IPS-NIHi7 (cell line): ENCODE measurements around the gene CAPRIN1.
"Not testable (repeated sequence)": the region's sequence is repeated elsewhere in the genome, so short reads cannot be mapped to it uniquely, and the experiment has no call there.

ENCODE experiments used
- DNase-seq: peaks from one replicate; pipeline ENCODE4 v3.0.0; 2012; ENCODE audit warnings: mixed read lengths; ENCODE audit errors: extremely low spot score

The CAPRIN1 gene

GRCh38 chr11:34050581-34051348, 766 bp upstream of the CAPRIN1 start:
- DNase-seq, result no peak

- peak; percentile 95 for DNase-seq
Observed at GRCh38 chr11:34052036-34052607, 591 bp downstream of the CAPRIN1 start.

- DNase-seq, result no peak
Observed at GRCh38 chr11:34052608-34053160, 1.2 kb downstream of the CAPRIN1 start.

GRCh38 chr11:34053161-34053686, 1.7 kb downstream of the CAPRIN1 start:
- DNase-seq, result peak; percentile 54

- not testable (repeated sequence) for DNase-seq
Observed at GRCh38 chr11:34054351-34054750, 2.8 kb downstream of the CAPRIN1 start.

- no peak for DNase-seq
Observed at GRCh38 chr11:34055218-34056000, 3.9 kb downstream of the CAPRIN1 start.

GRCh38 chr11:34056672-34057071, 5.1 kb downstream of the CAPRIN1 start:
- DNase-seq, result no peak

GRCh38 chr11:34063061-34063795, 11.7 kb downstream of the CAPRIN1 start:
- no peak for DNase-seq

GRCh38 chr11:34064291-34064690, 12.8 kb downstream of the CAPRIN1 start:
- no peak for DNase-seq

GRCh38 chr11:34065505-34066203, 14.1 kb downstream of the CAPRIN1 start:
- DNase-seq, result no peak

GRCh38 chr11:34066766-34067165, 15.2 kb downstream of the CAPRIN1 start:
- not testable (repeated sequence) for DNase-seq

- no peak for DNase-seq
Observed at GRCh38 chr11:34067383-34068065, 16.0 kb downstream of the CAPRIN1 start.

GRCh38 chr11:34068111-34068510, 16.6 kb downstream of the CAPRIN1 start:
- DNase-seq, result no peak

GRCh38 chr11:34071306-34071705, 19.8 kb downstream of the CAPRIN1 start:
- DNase-seq, result not testable (repeated sequence)

GRCh38 chr11:34072041-34072440, 20.5 kb downstream of the CAPRIN1 start:
- DNase-seq, result no peak

- DNase-seq, result no peak
Observed at GRCh38 chr11:34072832-34073231, 21.3 kb downstream of the CAPRIN1 start.

- DNase-seq, result no peak
Observed at GRCh38 chr11:34074391-34074790, 22.9 kb downstream of the CAPRIN1 start.

GRCh38 chr11:34075178-34075820, 23.8 kb downstream of the CAPRIN1 start:
- DNase-seq, result no peak

GRCh38 chr11:34080609-34081008, 29.1 kb downstream of the CAPRIN1 start:
- no peak for DNase-seq

- no peak for DNase-seq
Observed at GRCh38 chr11:34084637-34085036, 33.1 kb downstream of the CAPRIN1 start.
